Measurements from ENCODE around the gene CSF1R. TPM values are rescaled to one million over a fixed set of nuclear protein-coding genes. Genes with fewer than 3 reads are reported as not detected.

The CSF1R gene
- total and polyA plus RNA-seq, 10 donors = 23.1 to 429 (median 291) TPM

GRCh38 chr5:150064681-150065220, 21.6 kb downstream of the CSF1R start:
- Histone ChIP-seq H3K27me3 (replicated peaks in 1 of 7) (peaks cover 0 to 4% (median 0%) of the 10 kb centered on the region in 7 donors), H3K4me3 (no peak overlapping the region), H3K27ac (peak overlapping the region in 3 of 8 donors; percentile 24 to 65 (median 54)), H3K36me3 (peaks cover 0 to 36% (median 0%) of the 10 kb centered on the region in 6 donors), H3K4me1 (peaks cover 0 to 72% (median 13%) of the 10 kb centered on the region in 6 donors), H3K9me3 (no peaks in the 10 kb centered on the region)
- peak; percentile 63 for DNase-seq
- WGBS, 5 donors = 77 to 86% (median 83%) methylated on average over 7 of the region's 7 CpGs
- intact Hi-C loops (cut with DNase I; ENCODE audit: low total_unique reads) = no loop called here
- TF ChIP-seq POLR2AphosphoS5 (IDR thresholded peaks at IDR 0.05) (peak in 1 of 3 donors; percentile 11), POLR2A (IDR thresholded peaks at IDR 0.05) (no peak)
- TF ChIP-seq, protein P1, sequence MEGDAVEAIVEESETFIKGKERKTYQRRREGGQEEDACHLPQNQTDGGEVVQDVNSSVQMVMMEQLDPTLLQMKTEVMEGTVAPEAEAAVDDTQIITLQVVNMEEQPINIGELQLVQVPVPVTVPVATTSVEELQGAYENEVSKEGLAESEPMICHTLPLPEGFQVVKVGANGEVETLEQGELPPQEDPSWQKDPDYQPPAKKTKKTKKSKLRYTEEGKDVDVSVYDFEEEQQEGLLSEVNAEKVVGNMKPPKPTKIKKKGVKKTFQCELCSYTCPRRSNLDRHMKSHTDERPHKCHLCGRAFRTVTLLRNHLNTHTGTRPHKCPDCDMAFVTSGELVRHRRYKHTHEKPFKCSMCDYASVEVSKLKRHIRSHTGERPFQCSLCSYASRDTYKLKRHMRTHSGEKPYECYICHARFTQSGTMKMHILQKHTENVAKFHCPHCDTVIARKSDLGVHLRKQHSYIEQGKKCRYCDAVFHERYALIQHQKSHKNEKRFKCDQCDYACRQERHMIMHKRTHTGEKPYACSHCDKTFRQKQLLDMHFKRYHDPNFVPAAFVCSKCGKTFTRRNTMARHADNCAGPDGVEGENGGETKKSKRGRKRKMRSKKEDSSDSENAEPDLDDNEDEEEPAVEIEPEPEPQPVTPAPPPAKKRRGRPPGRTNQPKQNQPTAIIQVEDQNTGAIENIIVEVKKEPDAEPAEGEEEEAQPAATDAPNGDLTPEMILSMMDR (IDR thresholded peaks at IDR 0.05 in 8 of 11, conservative IDR thresholded peaks at IDR 0.05 in 3 of 11) = no peak

DNA sequence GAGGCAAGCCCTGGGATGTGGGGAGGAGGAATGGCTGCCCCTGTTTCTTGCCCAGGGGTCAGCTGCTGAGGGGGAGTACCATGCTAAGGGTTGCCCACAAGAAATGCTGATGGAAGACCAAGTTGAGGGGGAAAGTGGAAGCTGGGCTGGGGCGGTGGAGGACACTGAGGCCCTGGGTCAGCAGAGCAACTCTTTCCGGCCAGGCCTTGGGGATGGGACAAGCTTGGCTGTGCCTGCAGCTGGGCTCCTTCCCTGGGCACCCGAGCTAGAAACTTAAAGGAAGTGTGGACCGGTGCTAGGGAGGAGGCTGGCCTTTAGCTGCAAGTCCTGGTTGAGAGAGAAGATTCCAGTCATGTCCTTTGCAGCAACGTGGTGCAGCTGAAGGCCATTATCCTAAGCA, 22.7 kb downstream of the CSF1R start:
- intact Hi-C loops (cut with DNase I; ENCODE audit: low total_unique reads) = no loop called here
- H3K27me3 ChIP-seq (replicated peaks in 1 of 7) = peaks cover 0 to 4% (median 0%) of the 10 kb centered on the region in 7 donors
- peaks cover 0 to 29% (median 0%) of the 10 kb centered on the region in 6 donors for H3K36me3 ChIP-seq
- H3K4me1 ChIP-seq = peaks cover 0 to 69% (median 12%) of the 10 kb centered on the region in 6 donors
- WGBS, 5 donors = 65 to 77% (median 69%) methylated on average over 5 of the region's 5 CpGs
- TF ChIP-seq POLR2A (IDR thresholded peaks at IDR 0.05) (no peak), POLR2AphosphoS5 (IDR thresholded peaks at IDR 0.05) (peak in 1 of 3 donors; percentile 19)
- H3K27ac ChIP-seq = peak overlapping the region in 2 of 8 donors; percentile 4 to 21
- DNase-seq = peak; percentile 47
- H3K9me3 ChIP-seq = no peaks in the 10 kb centered on the region
- H3K4me3 ChIP-seq = no peak overlapping the region

GRCh38 chr5:150062216-150062922, 24.0 kb downstream of the CSF1R start:
- intact Hi-C loops (cut with DNase I; ENCODE audit: low total_unique reads) = no loop called here
- 74 to 89% (median 84%) methylated on average over 2 of the region's 2 CpGs for WGBS, 5 donors
- Histone ChIP-seq H3K36me3 (peaks cover 0 to 24% (median 0%) of the 10 kb centered on the region in 6 donors), H3K27ac (no peak overlapping the region), H3K9me3 (no peaks in the 10 kb centered on the region), H3K27me3 (replicated peaks in 1 of 7) (peaks cover 0 to 4% (median 0%) of the 10 kb centered on the region in 7 donors), H3K4me1 (peaks cover 0 to 61% (median 7%) of the 10 kb centered on the region in 6 donors), H3K4me3 (no peak overlapping the region)
- TF ChIP-seq, protein P1 (IDR thresholded peaks at IDR 0.05 in 8 of 11, conservative IDR thresholded peaks at IDR 0.05 in 3 of 11) = no peak
- no peak for TF ChIP-seq POLR2AphosphoS5 (IDR thresholded peaks at IDR 0.05)
- TF ChIP-seq POLR2A (IDR thresholded peaks at IDR 0.05) = no peak
- peak; percentile 4 for DNase-seq

GRCh38 chr5:150061538-150061995, 24.8 kb downstream of the CSF1R start:
- no peak overlapping the region for H3K27ac ChIP-seq
- H3K27me3 ChIP-seq (replicated peaks in 1 of 7) = peaks cover 0 to 4% (median 0%) of the 10 kb centered on the region in 7 donors
- peaks cover 0 to 53% (median 0%) of the 10 kb centered on the region in 6 donors for H3K4me1 ChIP-seq
- intact Hi-C loops (cut with DNase I; ENCODE audit: low total_unique reads) = no loop called here
- H3K9me3 ChIP-seq = no peaks in the 10 kb centered on the region
- TF ChIP-seq POLR2AphosphoS5 (IDR thresholded peaks at IDR 0.05) = peak; percentile 47 to 61 (median 55)
- no peak for TF ChIP-seq POLR2A (IDR thresholded peaks at IDR 0.05)
- TF ChIP-seq, protein P1 (IDR thresholded peaks at IDR 0.05 in 8 of 11, conservative IDR thresholded peaks at IDR 0.05 in 3 of 11) = no peak
- no peak for DNase-seq
- 73 to 87% (median 81%) methylated on average over 12 of the region's 12 CpGs for WGBS, 5 donors
- H3K36me3 ChIP-seq = peaks cover 0 to 31% (median 0%) of the 10 kb centered on the region in 6 donors
- no peak overlapping the region for H3K4me3 ChIP-seq

Data from spleen (tissue), 11 donors.